HL-60/S4 (cell line): ENCODE data around the gene OR14A16.

Experiments
- in situ Hi-C: fragments of 300-500 bp; cut with MboI; formaldehyde crosslinking; loops from 2 replicates; pipeline ENCODE4 v1.14.3; 2022; ENCODE audit warnings: low sequenced_read_pairs

The OR14A16 gene

GRCh38 chr1:247769603-247770002 lies 54.3 kb downstream of the OR14A16 start:
- in situ Hi-C loops = no loop called here
